ENCODE results near the gene LRRC1.

Gene LRRC1

DNA sequence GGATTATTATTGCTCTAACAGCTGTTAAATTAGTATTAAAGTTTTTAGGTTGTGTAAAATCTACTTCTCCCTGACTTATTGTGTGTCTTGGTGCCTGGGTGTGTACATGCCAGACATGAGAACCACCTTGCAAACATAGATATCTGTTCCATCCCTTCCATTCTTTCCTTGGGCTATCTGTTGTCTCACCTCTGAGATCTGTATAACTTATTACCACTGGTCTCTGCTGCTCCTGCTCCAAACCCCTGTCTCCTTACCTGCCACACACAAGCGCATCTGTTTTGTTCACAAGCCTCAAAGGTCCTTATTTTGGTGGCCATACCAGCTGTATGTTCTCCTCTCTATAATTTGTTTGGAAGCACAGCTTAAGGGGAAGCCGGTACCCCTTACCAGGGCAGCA, 2.5 kb downstream of the LRRC1 start:
- no peak for ATAC-seq (ENCODE audit: insufficient read depth, low read depth)
- Histone ChIP-seq H3K27ac (ENCODE audit: low read length) (no peak overlapping the region), H3K4me2 (ENCODE audit: insufficient read depth, low read length) (peak overlapping the region; percentile 94), H2AFZ (ENCODE audit: low read depth, low read length) (no peak overlapping the region), H4K20me1 (ENCODE audit: insufficient read depth, low read length) (peaks cover 38% of the 10 kb centered on the region; the same call in 1 of the 2 replicates), H3K4me1 (ENCODE audit: insufficient read depth, low read length) (peaks cover 70% of the 10 kb centered on the region), H3K79me2 (ENCODE audit: insufficient read depth, low read length) (peaks cover 76% of the 10 kb centered on the region), H3K36me3 (ENCODE audit: insufficient read depth, low read length) (no peaks in the 10 kb centered on the region; the same call in 1 of the 2 replicates), H3K9ac (ENCODE audit: low read depth, low read length) (peak overlapping the region; percentile 80; the same call in 1 of the 2 replicates), H3K27me3 (ENCODE audit: insufficient read depth, low read length, poor library complexity) (no peaks in the 10 kb centered on the region), H3K4me3 (ENCODE audit: low read depth in 1 of 2, low read length in 2 of 2) (peak overlapping the region in 1 of 2 experiments; percentile 82; a peak in 2 of 4 replicates), H3K9me3 (ENCODE audit: insufficient read depth, low read length, severe bottlenecking) (no peaks in the 10 kb centered on the region)
- no peak for TF ChIP-seq EZH2 (IDR thresholded peaks at IDR 0.05; ENCODE audit: borderline replicate concordance, low read depth, low read length, severe bottlenecking)
- TF ChIP-seq, protein P1, sequence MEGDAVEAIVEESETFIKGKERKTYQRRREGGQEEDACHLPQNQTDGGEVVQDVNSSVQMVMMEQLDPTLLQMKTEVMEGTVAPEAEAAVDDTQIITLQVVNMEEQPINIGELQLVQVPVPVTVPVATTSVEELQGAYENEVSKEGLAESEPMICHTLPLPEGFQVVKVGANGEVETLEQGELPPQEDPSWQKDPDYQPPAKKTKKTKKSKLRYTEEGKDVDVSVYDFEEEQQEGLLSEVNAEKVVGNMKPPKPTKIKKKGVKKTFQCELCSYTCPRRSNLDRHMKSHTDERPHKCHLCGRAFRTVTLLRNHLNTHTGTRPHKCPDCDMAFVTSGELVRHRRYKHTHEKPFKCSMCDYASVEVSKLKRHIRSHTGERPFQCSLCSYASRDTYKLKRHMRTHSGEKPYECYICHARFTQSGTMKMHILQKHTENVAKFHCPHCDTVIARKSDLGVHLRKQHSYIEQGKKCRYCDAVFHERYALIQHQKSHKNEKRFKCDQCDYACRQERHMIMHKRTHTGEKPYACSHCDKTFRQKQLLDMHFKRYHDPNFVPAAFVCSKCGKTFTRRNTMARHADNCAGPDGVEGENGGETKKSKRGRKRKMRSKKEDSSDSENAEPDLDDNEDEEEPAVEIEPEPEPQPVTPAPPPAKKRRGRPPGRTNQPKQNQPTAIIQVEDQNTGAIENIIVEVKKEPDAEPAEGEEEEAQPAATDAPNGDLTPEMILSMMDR (IDR thresholded peaks at IDR 0.05; ENCODE audit: borderline replicate concordance, extremely low read depth, low read length, poor library complexity, severe bottlenecking) = no peak
- no peak for DNase-seq

DNA sequence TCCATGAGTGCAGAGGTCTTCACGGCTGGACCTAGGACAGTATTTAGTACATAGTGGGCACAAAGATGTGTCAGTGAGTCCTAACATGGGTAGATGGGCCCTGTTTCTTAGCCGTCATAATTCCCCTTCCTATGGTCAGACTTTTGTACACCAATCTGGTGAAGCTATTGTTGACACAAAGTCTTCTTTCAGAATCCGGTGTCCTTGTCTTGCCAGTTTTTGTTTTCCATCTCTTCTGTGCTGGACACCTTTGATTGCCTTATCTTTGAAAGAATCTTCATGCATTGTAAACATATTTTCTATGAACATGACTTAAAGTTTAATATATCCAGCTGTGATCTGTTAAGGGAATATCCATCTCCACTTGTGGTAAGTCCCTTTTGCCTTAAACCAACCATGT, 4.5 kb downstream of the LRRC1 start:
- TF ChIP-seq, protein P1 (IDR thresholded peaks at IDR 0.05; ENCODE audit: borderline replicate concordance, extremely low read depth, low read length, poor library complexity, severe bottlenecking) = no peak
- no peak for TF ChIP-seq EZH2 (IDR thresholded peaks at IDR 0.05; ENCODE audit: borderline replicate concordance, low read depth, low read length, severe bottlenecking)
- Histone ChIP-seq H3K27me3 (ENCODE audit: insufficient read depth, low read length, poor library complexity) (no peaks in the 10 kb centered on the region), H3K4me2 (ENCODE audit: insufficient read depth, low read length) (peak overlapping the region; percentile 23), H3K79me2 (ENCODE audit: insufficient read depth, low read length) (peaks cover 96% of the 10 kb centered on the region), H3K9me3 (ENCODE audit: insufficient read depth, low read length, severe bottlenecking) (no peaks in the 10 kb centered on the region), H3K4me1 (ENCODE audit: insufficient read depth, low read length) (peaks cover 63% of the 10 kb centered on the region), H3K9ac (ENCODE audit: low read depth, low read length) (no peak overlapping the region), H3K4me3 (ENCODE audit: low read depth in 1 of 2, low read length in 2 of 2) (no peak overlapping the region), H3K36me3 (ENCODE audit: insufficient read depth, low read length) (no peaks in the 10 kb centered on the region; the same call in 1 of the 2 replicates), H2AFZ (ENCODE audit: low read depth, low read length) (no peak overlapping the region), H4K20me1 (ENCODE audit: insufficient read depth, low read length) (peaks cover 50% of the 10 kb centered on the region; the same call in 1 of the 2 replicates), H3K27ac (ENCODE audit: low read length) (no peak overlapping the region)
- DNase-seq (no peak), ATAC-seq (ENCODE audit: insufficient read depth, low read depth) (no peak)

DNA sequence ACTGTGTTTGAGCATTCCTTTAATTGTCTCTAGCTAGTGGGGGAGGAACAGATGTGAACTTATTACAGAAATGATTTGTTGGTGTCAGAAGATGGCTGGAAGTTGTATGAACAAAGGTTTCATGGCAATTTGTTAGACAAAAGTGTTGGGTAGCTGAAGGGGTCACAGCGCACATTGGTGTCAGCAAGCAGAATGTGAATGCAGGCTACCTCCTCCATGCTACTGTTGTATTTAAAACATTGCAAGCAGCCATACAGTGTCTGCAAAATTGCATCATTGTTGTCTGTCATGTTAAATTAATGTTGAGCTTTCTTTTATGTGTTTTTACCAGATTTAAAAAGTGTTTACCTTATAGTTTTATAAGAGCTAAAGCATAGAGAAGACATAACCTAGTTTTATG, 6.2 kb downstream of the LRRC1 start:
- Histone ChIP-seq H3K9me3 (ENCODE audit: insufficient read depth, low read length, severe bottlenecking) (no peaks in the 10 kb centered on the region), H4K20me1 (ENCODE audit: insufficient read depth, low read length) (peaks cover 59% of the 10 kb centered on the region), H3K9ac (ENCODE audit: low read depth, low read length) (no peak overlapping the region), H3K4me2 (ENCODE audit: insufficient read depth, low read length) (no peak overlapping the region), H2AFZ (ENCODE audit: low read depth, low read length) (no peak overlapping the region), H3K27me3 (ENCODE audit: insufficient read depth, low read length, poor library complexity) (no peaks in the 10 kb centered on the region), H3K27ac (ENCODE audit: low read length) (no peak overlapping the region), H3K36me3 (ENCODE audit: insufficient read depth, low read length) (no peaks in the 10 kb centered on the region; the same call in 1 of the 2 replicates), H3K79me2 (ENCODE audit: insufficient read depth, low read length) (peaks cover 98% of the 10 kb centered on the region), H3K4me1 (ENCODE audit: insufficient read depth, low read length) (peaks cover 69% of the 10 kb centered on the region), H3K4me3 (ENCODE audit: low read depth in 1 of 2, low read length in 2 of 2) (no peak overlapping the region)
- no peak for ATAC-seq (ENCODE audit: insufficient read depth, low read depth)
- TF ChIP-seq EZH2 (IDR thresholded peaks at IDR 0.05; ENCODE audit: borderline replicate concordance, low read depth, low read length, severe bottlenecking) = no peak
- TF ChIP-seq, protein P1 (IDR thresholded peaks at IDR 0.05; ENCODE audit: borderline replicate concordance, extremely low read depth, low read length, poor library complexity, severe bottlenecking) = no peak
- DNase-seq = no peak

All from DND-41 (cell line).